ENCODE data around the gene PALM.
A peak's percentile ranks its signal among the peaks of the same experiment; 100 is the strongest.

Gene PALM

GRCh38 chr19:771332-771785 is 62.6 kb downstream of the PALM start:
- peak; percentile 57 for DNase-seq (ENCODE audit: insufficient read length)
- no peak for FAIRE-seq

GRCh38 chr19:772063-772462 is 63.3 kb downstream of the PALM start:
- DNase-seq (ENCODE audit: insufficient read length) (no peak), FAIRE-seq (no peak)
- no peak for TF ChIP-seq TAF1 (IDR thresholded peaks at IDR 0.05; ENCODE audit: borderline replicate concordance, low read depth, low read length)
- TF ChIP-seq POLR2AphosphoS5 (IDR thresholded peaks at IDR 0.05; ENCODE audit: low read depth, low read length) = no peak
- no peak for TF ChIP-seq POLR2A (IDR thresholded peaks at IDR 0.05; ENCODE audit: low read depth, low read length)

More at GRCh38 chr19:771332-771785, 62.6 kb downstream of the PALM start:
- no peak for TF ChIP-seq POLR2AphosphoS5 (IDR thresholded peaks at IDR 0.05; ENCODE audit: low read depth, low read length)
- no peak for TF ChIP-seq TAF1 (IDR thresholded peaks at IDR 0.05; ENCODE audit: borderline replicate concordance, low read depth, low read length)
- TF ChIP-seq POLR2A (IDR thresholded peaks at IDR 0.05; ENCODE audit: low read depth, low read length) = no peak

DNA sequence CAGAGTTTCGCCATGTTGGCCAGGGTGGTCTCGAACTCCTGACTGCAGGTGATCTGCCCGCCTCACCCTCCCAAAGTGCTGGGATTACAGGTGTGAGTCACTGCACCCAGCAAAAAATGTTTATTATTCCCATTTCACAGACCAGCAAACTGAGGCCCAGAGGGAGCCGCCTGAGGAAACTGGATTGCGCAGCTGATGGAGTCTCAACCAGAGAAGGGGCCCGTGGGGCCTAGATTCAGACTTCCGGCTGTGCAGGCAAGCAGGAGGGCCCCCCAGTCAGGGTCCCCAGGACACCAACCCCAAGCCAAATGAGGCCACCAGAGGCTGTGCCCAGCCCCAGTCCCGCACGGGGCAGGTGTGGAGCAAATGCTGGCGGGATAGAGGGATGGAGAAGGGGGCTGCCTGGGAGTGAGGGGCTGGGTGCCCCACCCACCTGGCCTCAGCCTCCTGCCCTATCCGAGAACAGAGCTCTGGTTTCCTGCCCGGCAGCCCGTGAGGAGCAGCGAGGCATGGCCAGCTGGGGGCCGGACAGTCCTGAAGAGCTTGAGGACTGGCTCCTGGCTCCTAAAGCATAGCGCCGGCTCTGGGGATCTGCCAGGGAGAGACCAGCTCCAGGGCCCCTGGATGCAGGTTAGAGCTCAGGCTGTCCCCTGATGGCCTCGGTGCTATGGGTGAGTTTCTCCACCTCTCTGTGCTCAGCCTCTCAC is 64.1 kb downstream of the PALM start:
- DNase-seq (ENCODE audit: insufficient read length) (no peak), FAIRE-seq (no peak)
- TF ChIP-seq POLR2AphosphoS5 (IDR thresholded peaks at IDR 0.05; ENCODE audit: low read depth, low read length) (no peak), TAF1 (IDR thresholded peaks at IDR 0.05; ENCODE audit: borderline replicate concordance, low read depth, low read length) (no peak), POLR2A (IDR thresholded peaks at IDR 0.05; ENCODE audit: low read depth, low read length) (no peak)

- TF ChIP-seq TAF1 (IDR thresholded peaks at IDR 0.05; ENCODE audit: borderline replicate concordance, low read depth, low read length) (no peak), POLR2AphosphoS5 (IDR thresholded peaks at IDR 0.05; ENCODE audit: low read depth, low read length) (no peak), POLR2A (IDR thresholded peaks at IDR 0.05; ENCODE audit: low read depth, low read length) (no peak)
- FAIRE-seq = no peak
These were observed 67.8 kb downstream of the PALM start for GRCh38 chr19:776549-776948.

DNA sequence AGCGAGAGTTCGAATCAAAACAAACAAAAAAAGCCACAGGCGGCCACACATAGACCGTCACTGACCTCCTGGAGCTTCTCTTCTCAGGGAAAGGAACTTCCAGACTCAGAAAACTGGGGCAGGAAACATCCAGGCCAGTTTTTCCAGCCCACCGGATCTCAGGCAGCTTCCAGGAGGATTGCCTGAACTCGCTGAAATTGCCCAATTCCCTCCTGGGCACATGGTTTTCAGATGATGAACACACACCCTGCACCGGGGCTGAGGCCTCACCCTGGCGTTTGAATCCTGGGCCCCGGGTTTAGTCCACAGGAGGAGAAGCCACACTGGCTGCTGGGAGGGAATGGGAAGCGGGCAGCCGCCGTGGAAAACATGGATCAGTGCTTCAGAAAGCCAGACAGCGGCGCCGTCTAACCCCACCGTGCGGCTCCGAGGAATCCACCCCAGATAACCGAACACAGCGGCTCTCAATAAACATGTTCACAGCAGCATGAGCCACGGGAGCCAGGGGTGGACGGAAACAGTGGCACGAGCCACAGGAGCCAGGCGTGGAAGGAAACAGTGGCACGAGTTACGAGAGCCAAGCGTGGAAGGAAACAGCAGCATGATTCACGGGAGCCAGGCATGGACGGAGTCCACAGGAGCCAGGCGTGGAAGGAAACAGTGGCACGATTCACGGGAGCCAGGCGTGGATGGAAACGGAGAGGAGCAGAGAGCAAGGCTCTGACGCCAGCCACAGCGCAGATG is 70.3 kb downstream of the PALM start:
- no peak for FAIRE-seq
- TF ChIP-seq TAF1 (IDR thresholded peaks at IDR 0.05; ENCODE audit: borderline replicate concordance, low read depth, low read length) (no peak), POLR2A (IDR thresholded peaks at IDR 0.05; ENCODE audit: low read depth, low read length) (no peak), POLR2AphosphoS5 (IDR thresholded peaks at IDR 0.05; ENCODE audit: low read depth, low read length) (no peak)
- DNase-seq (ENCODE audit: insufficient read length) = no peak

More at GRCh38 chr19:776549-776948, 67.8 kb downstream of the PALM start:
- no peak for DNase-seq (ENCODE audit: insufficient read length)

DNA sequence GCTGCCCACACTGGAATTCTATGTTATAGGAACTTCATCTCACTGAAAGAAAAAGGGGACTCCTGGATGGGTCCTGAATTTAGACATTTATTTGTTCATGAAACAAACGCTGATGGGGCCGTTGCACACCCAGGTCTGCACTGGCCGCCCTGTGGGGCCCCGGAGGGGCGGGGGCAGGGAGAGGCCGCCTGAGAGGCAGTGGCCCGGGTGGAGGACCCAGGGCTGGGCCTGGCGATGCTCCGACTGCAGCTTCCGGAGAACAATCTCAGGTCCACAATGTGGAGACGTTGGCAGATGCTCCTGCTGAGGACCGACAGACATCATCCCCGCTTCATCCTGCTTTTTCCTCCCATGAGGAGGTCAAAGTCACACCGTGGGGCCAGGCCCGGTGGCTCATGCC is 72.2 kb downstream of the PALM start:
- FAIRE-seq (no peak), DNase-seq (ENCODE audit: insufficient read length) (no peak)
- TF ChIP-seq TAF1 (IDR thresholded peaks at IDR 0.05; ENCODE audit: borderline replicate concordance, low read depth, low read length) (no peak), POLR2AphosphoS5 (IDR thresholded peaks at IDR 0.05; ENCODE audit: low read depth, low read length) (no peak), POLR2A (IDR thresholded peaks at IDR 0.05; ENCODE audit: low read depth, low read length) (no peak)

GRCh38 chr19:781800-782184 is 73.1 kb downstream of the PALM start:
- TF ChIP-seq TAF1 (IDR thresholded peaks at IDR 0.05; ENCODE audit: borderline replicate concordance, low read depth, low read length) (no peak), POLR2AphosphoS5 (IDR thresholded peaks at IDR 0.05; ENCODE audit: low read depth, low read length) (no peak), POLR2A (IDR thresholded peaks at IDR 0.05; ENCODE audit: low read depth, low read length) (no peak)
- DNase-seq (ENCODE audit: insufficient read length) (no peak), FAIRE-seq (no peak)

DNA sequence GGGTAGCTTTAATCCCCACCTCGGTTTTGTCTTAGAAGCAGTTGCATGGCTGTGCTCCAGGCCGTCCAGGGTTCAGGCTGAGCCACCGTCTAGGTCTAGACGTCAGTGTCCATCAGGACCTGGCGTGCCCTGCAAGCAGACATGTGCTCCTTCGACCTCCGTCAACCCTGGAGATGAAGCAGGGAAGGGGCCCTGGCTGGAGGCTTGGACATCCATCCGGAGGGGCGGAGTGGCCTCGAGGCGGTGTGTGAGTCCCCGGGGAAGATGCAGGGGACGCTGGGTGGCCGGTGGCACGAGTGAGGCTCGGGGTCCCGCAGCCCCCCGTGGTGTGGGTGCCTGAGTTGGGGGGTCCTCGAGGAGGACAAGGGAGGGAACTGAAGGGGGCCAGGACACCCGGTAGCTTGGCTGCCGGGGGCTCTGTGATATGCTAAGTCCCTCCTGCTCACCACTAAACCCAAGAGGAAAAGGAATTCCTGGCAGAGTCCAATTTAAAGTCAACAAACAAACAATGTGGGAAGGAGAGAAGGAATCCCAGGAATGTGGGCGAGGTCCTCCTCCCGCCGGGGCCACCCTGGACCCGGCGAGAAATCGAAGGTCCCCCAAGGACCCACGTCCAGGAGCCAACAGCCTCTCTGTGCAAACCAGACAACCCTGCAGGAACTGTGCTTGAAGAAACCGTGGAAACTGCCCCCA is 73.6 kb downstream of the PALM start:
- no peak for DNase-seq (ENCODE audit: insufficient read length)
- TF ChIP-seq TAF1 (IDR thresholded peaks at IDR 0.05; ENCODE audit: borderline replicate concordance, low read depth, low read length) (no peak), POLR2A (IDR thresholded peaks at IDR 0.05; ENCODE audit: low read depth, low read length) (no peak), POLR2AphosphoS5 (IDR thresholded peaks at IDR 0.05; ENCODE audit: low read depth, low read length) (no peak)
- no peak for FAIRE-seq

DNA sequence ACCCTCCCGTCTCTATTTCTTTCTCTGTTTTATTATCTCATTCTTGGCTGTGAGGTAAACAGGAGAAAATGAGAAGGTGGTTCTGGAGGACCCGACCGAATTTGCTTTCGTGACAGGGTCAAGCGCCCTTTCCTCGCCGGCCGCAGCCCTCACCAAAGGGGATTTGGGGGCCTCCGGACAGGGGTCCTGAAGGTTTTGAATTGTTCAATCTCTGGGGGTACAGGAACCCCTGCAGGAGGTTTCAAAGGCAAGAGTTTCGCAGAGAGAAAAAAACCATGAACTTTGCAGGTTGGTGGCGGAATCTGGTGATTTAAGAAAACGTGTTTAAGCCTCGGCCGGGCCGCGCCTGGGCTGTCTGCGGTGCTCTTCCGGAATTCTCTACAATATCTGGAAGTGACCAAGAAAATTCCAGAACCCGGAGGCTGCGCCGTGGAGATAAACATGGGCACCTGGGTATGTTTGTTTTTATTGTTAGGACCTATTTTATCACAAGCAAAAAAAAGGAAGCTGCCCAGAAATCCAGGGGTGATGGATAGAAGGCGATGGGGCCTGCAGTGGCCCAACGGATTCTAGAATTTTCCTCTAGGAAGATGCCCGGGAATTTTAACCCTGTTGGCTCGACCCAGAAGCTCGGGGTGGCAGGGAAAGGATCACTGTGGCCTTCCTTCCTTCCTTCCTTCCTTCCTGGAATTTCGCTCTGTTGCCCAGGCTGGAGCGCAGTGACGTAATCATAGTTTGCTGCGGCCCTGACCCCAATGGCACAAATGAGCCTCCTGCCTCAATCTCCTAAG is 74.3 kb downstream of the PALM start:
- FAIRE-seq (no peak), DNase-seq (ENCODE audit: insufficient read length) (no peak)

DNA sequence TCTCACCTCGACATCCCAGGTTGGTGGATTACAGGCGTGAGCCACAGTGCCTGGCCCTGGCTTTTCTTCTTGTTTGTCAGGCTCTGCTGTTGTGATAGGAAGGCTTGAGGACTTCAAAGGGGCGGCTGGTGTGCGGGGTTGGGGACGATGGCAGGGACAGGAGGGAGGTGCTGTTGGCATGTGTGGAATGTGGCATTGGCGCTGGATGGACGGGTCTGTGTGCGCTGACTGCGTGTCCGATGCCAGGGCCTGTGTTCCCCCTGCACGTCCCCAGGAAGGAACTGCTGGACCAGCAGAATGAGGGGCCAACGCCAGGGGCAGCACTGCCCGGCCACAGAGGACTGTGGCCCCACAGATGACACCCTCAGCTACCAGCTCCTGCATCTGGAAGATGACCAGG is 75.8 kb downstream of the PALM start:
- no peak for FAIRE-seq
- no peak for DNase-seq (ENCODE audit: insufficient read length)
- TF ChIP-seq TAF1 (IDR thresholded peaks at IDR 0.05; ENCODE audit: borderline replicate concordance, low read depth, low read length) = no peak
- no peak for TF ChIP-seq POLR2AphosphoS5 (IDR thresholded peaks at IDR 0.05; ENCODE audit: low read depth, low read length)
- TF ChIP-seq POLR2A (IDR thresholded peaks at IDR 0.05; ENCODE audit: low read depth, low read length) = no peak

More for the DNA sequence above, 74.3 kb downstream of the PALM start:
- TF ChIP-seq TAF1 (IDR thresholded peaks at IDR 0.05; ENCODE audit: borderline replicate concordance, low read depth, low read length) (no peak), POLR2A (IDR thresholded peaks at IDR 0.05; ENCODE audit: low read depth, low read length) (no peak), POLR2AphosphoS5 (IDR thresholded peaks at IDR 0.05; ENCODE audit: low read depth, low read length) (no peak)

DNA sequence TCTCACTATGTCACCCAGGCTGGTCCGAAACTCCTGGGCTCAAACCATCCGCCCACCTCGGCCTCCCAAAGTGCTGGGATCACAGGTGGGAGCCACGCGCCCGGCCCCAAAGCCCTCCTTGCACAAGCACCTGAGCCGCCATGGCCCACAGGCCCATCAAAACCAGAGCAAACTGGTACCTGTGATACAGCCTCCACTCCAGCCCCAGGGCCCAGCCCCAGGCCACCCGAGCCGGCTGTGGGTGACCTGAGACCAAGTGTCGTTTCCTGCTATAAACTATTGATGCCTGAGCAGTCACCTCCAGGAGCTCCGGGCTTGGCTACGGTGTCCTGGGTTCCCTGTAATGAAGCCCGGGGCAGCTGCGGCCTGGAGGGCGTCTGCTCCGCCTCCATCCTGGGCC is 78.8 kb downstream of the PALM start:
- TF ChIP-seq TAF1 (IDR thresholded peaks at IDR 0.05; ENCODE audit: borderline replicate concordance, low read depth, low read length) (no peak), POLR2AphosphoS5 (IDR thresholded peaks at IDR 0.05; ENCODE audit: low read depth, low read length) (no peak), POLR2A (IDR thresholded peaks at IDR 0.05; ENCODE audit: low read depth, low read length) (no peak)
- no peak for FAIRE-seq
- no peak for DNase-seq (ENCODE audit: insufficient read length)

All from GM12892 (cell line).